Large intestine (tissue), 3 donors: ENCODE data around the gene HES7. TPM values are rescaled to one million over a fixed set of nuclear protein-coding genes. Genes with fewer than 3 reads are reported as not detected.

Experiments
- DNase-seq, 2 donors: peaks; one replicate each; pipeline versions ENCODE4 v3.0.0 to v3.0.0-alpha.2; 2013
- H3K27ac ChIP-seq: one replicate; pipeline ENCODE4 v1.5.1; 2013; ENCODE audit warnings: low read length
- H3K27me3 ChIP-seq: 2 replicates; pipeline ENCODE4 v1.6.1; 2013; ENCODE audit warnings: low read length; ENCODE audit not compliant: control insufficient read depth, insufficient read depth
- H3K36me3 ChIP-seq: 2 replicates; pipeline ENCODE4 v1.6.1; 2013; ENCODE audit warnings: low read length; ENCODE audit not compliant: control insufficient read depth, insufficient read depth
- H3K4me1 ChIP-seq: one replicate; pipeline ENCODE4 v1.6.1; 2013; ENCODE audit warnings: low read length; ENCODE audit not compliant: control insufficient read depth, insufficient read depth
- H3K4me3 ChIP-seq: one replicate; pipeline ENCODE4 v1.5.1; 2013; ENCODE audit warnings: low read length
- H3K9me3 ChIP-seq: one replicate; pipeline ENCODE4 v1.6.1; 2013; ENCODE audit warnings: mild to moderate bottlenecking, low read depth, low read length, moderate library complexity; ENCODE audit not compliant: control insufficient read depth
- WGBS: methylation state at CpG from one replicate; pipeline ENCODE4 v1.1.5; 2013; ENCODE audit warnings: low lambda C conversion rate; ENCODE audit not compliant: insufficient coverage; 5-methylcytosine and 5-hydroxymethylcytosine counted together
- polyA plus RNA-seq: library from polyadenylated mRNA; unstranded; fragments of 120-200 nt; gene quantifications from one replicate; pipeline ENCODE4 v1.2.1, GENCODE V29; 2013

Gene HES7
- polyA plus RNA-seq, 1 donor, result 0.16 TPM

DNA sequence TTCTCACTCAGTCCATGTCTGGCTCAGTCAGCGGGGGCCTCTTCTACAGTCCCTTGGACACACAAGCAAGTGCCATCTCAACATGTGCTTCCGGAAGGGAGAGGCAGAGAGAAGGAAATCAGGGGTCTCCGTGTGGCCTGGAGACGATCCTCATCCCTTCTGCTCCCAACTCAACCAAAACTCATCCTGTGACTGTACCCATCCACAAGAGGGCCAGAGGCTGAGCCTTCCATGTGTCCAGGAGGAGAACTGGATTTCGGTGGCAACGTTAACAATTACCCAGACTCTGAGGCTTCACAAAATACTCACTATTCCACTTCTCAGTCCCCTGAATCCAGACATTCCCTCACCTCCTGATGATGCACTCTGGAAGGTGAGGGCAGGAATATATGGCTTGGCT lies 28.5 kb downstream of the HES7 start:
- Histone ChIP-seq H3K4me3 (no peak overlapping the region), H3K36me3 (no peaks in the 10 kb centered on the region), H3K27ac (no peak overlapping the region), H3K4me1 (no peaks in the 10 kb centered on the region), H3K27me3 (peaks cover 39% of the 10 kb centered on the region), H3K9me3 (no peaks in the 10 kb centered on the region)
- no CpG with 5 or more reads among the region's 6 CpGs for WGBS
- DNase-seq, result no peak

DNA sequence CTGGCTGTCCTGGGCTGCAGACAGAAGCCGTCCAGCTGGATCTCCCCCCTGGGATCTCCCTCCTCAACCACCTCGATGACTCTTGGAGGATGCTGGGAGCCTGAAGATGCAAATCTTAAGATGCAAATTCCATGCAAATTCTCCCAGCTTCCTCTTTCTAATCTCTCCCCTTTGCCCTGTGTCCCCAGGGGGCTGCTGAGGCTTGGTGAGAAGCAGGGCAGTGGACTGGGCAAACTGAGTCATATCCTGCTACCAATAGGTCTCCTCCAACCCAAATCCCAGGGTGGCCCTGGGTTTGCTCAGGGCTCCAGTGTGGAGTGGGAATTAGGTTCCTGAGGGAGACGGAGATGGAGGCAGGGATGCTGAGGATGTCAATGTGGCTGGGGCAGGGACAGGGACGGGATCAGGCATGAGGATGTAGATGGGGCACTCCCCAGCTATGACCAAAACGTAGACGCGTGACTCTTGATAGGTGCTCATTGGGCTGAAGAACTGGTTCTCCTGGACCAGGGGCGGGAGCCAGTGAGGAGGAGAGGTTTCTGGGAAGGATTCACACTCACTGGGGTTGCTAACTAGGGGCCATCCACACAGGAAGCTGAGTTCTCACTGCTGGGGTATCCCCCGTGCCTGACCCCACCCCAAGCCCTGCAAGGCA lies 32.7 kb downstream of the HES7 start:
- WGBS, result no CpG with 5 or more reads among the region's 9 CpGs
- Histone ChIP-seq H3K36me3 (no peaks in the 10 kb centered on the region), H3K27ac (no peak overlapping the region), H3K9me3 (no peaks in the 10 kb centered on the region), H3K4me1 (no peaks in the 10 kb centered on the region), H3K4me3 (no peak overlapping the region), H3K27me3 (peaks cover 51% of the 10 kb centered on the region)
- no peak for DNase-seq

DNA sequence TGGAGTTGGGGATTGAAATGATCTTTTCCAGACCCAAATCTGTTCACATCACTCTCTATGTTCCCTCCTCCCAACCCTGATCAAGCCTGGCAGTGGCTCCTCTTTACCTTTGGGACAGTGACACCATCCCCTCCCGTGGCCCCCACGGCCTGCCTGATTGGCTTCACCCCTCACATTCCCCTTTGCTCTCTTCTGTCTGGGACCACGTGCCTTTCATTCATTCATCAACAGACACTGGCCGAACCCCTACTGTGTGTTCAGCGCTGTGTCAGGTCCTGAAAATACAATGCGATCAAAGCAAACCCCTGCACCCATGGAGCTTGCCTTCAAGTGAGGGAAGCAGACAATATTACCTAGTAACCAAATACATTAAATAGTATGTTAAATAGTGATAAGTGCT lies 34.2 kb downstream of the HES7 start:
- Histone ChIP-seq H3K4me1 (no peaks in the 10 kb centered on the region), H3K4me3 (no peak overlapping the region), H3K9me3 (no peaks in the 10 kb centered on the region), H3K27me3 (peaks cover 43% of the 10 kb centered on the region), H3K27ac (no peak overlapping the region), H3K36me3 (no peaks in the 10 kb centered on the region)
- no CpG with 5 or more reads among the region's 6 CpGs for WGBS
- DNase-seq, result no peak

DNA sequence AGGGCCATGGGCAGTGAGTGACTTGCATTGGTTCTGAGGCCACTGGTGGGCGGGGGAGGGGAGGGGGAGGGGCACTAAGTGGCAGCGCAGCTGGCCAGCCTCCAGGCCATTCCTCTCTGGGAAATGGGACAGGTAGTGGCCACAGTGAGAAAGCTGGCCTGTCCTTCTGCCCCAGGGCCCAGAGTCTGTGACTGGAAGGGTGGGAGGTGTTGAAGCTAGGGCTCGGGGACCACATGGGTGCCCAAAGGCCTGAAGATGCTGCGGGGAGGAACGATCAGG lies 36.0 kb downstream of the HES7 start:
- Histone ChIP-seq H3K36me3 (no peaks in the 10 kb centered on the region), H3K27me3 (peaks cover 39% of the 10 kb centered on the region), H3K27ac (no peak overlapping the region), H3K4me1 (no peaks in the 10 kb centered on the region), H3K4me3 (no peak overlapping the region), H3K9me3 (no peaks in the 10 kb centered on the region)
- WGBS, result no CpG with 5 or more reads among the region's 5 CpGs
- DNase-seq, result no peak

- peaks cover 3% of the 10 kb centered on the region for H3K4me1 ChIP-seq
- H3K36me3 ChIP-seq, result no peaks in the 10 kb centered on the region
- no peak for DNase-seq
- H3K27ac ChIP-seq, result no peak within 1 kb of the TSS
- peaks cover 33% of the 10 kb centered on the region for H3K27me3 ChIP-seq
- no peak within 1 kb of the TSS for H3K4me3 ChIP-seq
- no peaks in the 10 kb centered on the region for H3K9me3 ChIP-seq
- WGBS, result no CpG with 5 or more reads among the region's 20 CpGs
These were observed 36.6 kb downstream of the HES7 start, which contains the start of gene ALOX12B for GRCh38 chr17:8087075-8087951. ALOX12B (minus strand) TSS chr17:8087716; CDS start chr17:8087442, 274 bp downstream.

GRCh38 chr17:8084250-8084649 lies 39.7 kb downstream of the HES7 start:
- DNase-seq, result no peak
- Histone ChIP-seq H3K4me1 (peaks cover 16% of the 10 kb centered on the region), H3K36me3 (no peaks in the 10 kb centered on the region), H3K27me3 (peaks cover 30% of the 10 kb centered on the region), H3K27ac (no peak overlapping the region), H3K4me3 (no peak overlapping the region), H3K9me3 (peaks cover 1% of the 10 kb centered on the region)
- WGBS, result no CpG with 5 or more reads among the region's 6 CpGs

DNA sequence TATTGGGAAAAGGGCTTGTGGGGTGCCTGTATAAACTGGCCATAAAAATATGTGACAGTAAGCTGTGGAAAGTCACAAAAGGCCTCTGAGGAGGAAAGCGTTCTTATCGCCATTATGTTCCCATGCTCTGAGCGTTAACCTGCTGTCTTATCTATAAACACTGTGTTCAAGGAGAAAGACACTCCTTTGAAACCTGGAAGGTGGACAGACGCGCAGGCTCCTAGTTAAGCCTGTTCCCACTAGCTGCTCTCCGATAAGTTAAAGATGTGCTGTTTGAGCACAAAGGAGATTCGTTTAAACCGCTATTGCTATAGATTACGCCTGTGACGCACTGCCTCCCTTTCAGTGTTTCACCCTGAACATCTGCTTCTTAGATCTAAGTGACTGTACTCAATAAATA lies 41.6 kb downstream of the HES7 start:
- no peaks in the 10 kb centered on the region for H3K36me3 ChIP-seq
- peak overlapping the region; percentile 11 for H3K27ac ChIP-seq
- peaks cover 23% of the 10 kb centered on the region for H3K27me3 ChIP-seq
- 50% methylated on average over 3 of the region's 10 CpGs for WGBS
- peaks cover 5% of the 10 kb centered on the region for H3K9me3 ChIP-seq
- DNase-seq, result peak; percentile 79
- no peak overlapping the region for H3K4me3 ChIP-seq
- H3K4me1 ChIP-seq, result peaks cover 19% of the 10 kb centered on the region

DNA sequence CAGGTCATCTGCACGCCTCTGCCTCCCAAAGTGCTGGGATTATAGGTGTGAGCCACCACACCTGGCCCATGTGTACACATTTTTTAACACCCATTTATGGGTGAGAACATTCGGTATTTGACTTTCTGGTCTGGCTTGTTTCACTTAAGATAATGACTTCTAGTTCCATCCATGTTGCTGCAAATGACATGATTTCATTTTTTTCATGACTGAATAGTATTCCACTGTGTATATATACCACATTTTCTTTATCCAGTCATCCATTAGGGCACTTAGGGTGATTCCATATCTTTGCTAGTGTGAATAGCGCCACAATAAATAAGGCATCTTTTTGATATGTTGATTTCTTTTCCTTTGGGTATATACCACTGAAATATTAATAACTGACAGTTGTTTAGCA lies 42.0 kb downstream of the HES7 start:
- Histone ChIP-seq H3K27me3 (peaks cover 26% of the 10 kb centered on the region), H3K36me3 (no peaks in the 10 kb centered on the region), H3K4me3 (no peak overlapping the region), H3K9me3 (peaks cover 5% of the 10 kb centered on the region), H3K4me1 (peaks cover 19% of the 10 kb centered on the region), H3K27ac (peak overlapping the region; percentile 11)
- WGBS, result 100% methylated on average over 1 of the region's 3 CpGs
- DNase-seq, result no peak

DNA sequence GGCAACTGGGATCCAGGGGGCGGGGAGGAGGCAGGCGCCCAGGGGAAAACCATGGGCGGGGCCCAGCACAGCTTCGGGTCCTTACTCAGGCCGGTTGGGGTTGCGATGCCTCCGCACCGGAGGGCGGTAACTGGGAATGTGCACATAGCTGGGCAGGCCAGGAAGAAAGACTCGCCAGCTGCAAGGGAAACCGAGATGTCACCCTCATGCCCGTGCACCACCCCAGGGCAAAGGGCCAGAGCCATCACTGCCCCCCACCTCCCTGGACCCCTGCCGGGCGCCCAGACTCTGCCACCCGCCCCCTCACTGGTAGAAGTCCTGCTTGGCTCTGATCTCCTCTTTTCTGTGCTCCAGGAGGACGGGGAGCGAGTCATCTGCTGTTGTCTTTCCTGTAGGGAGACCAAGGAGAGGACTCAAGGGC lies 43.1 kb downstream of the HES7 start:
- no CpG with 5 or more reads among the region's 17 CpGs for WGBS
- Histone ChIP-seq H3K27me3 (peaks cover 31% of the 10 kb centered on the region), H3K4me3 (peak overlapping the region; percentile 60), H3K4me1 (peaks cover 19% of the 10 kb centered on the region), H3K36me3 (no peaks in the 10 kb centered on the region), H3K27ac (no peak overlapping the region), H3K9me3 (peaks cover 5% of the 10 kb centered on the region)
- DNase-seq, result peak in 1 of 2 donors; percentile 43

- Histone ChIP-seq H3K9me3 (peaks cover 5% of the 10 kb centered on the region), H3K36me3 (no peaks in the 10 kb centered on the region), H3K27me3 (peaks cover 36% of the 10 kb centered on the region), H3K4me3 (peak overlapping the region; percentile 60), H3K27ac (peak overlapping the region; percentile 68), H3K4me1 (peaks cover 19% of the 10 kb centered on the region)
- DNase-seq, result peak in 1 of 2 donors; percentile 80
- no CpG with 5 or more reads among the region's 25 CpGs for WGBS
These were observed 43.6 kb downstream of the HES7 start for GRCh38 chr17:8080208-8080798.
